HG03175 (cell line): ENCODE results near the gene PARD6G.
"Not testable (repeated sequence)": the region's sequence is repeated elsewhere in the genome, so short reads cannot be mapped to it uniquely, and the experiment has no call there.

ENCODE experiments used
- ATAC-seq: cut with Tn5 transposase; IDR thresholded peaks from one replicate; pipeline ENCODE4 v1.9.1; 2021; ENCODE audit warnings: mild to moderate bottlenecking, moderate library complexity; ENCODE audit not compliant: unreplicated experiment

The PARD6G gene, protein sequence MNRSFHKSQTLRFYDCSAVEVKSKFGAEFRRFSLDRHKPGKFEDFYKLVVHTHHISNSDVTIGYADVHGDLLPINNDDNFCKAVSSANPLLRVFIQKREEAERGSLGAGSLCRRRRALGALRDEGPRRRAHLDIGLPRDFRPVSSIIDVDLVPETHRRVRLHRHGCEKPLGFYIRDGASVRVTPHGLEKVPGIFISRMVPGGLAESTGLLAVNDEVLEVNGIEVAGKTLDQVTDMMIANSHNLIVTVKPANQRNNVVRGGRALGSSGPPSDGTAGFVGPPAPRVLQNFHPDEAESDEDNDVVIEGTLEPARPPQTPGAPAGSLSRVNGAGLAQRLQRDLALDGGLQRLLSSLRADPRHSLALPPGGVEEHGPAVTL

GRCh38 chr18:80247393-80247841, at the start of gene PARD6G:
Gene PARD6G, minus strand, starts transcription at chr18:80247514. Its CDS starts 166 bp downstream, at chr18:80247348.
- no peak for ATAC-seq

GRCh38 chr18:80262241-80263033, 15.1 kb upstream of the PARD6G start:
- ATAC-seq: not testable (repeated sequence)

GRCh38 chr18:80259610-80260009, 12.3 kb upstream of the PARD6G start:
- no peak for ATAC-seq

DNA sequence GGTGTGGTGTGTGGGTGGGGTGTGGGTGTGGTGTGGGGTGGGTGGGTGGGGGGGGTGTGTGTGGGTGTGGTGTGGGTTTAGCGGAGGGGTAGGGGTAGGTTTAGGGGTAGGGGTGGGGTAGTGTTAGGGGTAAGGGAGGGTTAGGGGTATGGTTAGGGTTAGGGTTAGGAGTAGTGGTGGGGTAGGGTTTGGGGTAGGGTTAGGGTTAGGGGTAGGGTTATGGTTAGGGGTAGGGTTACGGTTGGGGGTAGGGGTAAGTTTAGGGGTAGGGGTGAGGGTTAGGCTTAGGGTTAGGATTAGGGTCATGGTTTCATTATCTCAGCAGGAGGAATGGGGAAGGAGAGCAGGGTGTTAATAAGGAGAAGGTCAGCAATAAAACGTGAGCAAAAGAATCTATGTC, 11.3 kb upstream of the PARD6G start:
- ATAC-seq: no peak

DNA sequence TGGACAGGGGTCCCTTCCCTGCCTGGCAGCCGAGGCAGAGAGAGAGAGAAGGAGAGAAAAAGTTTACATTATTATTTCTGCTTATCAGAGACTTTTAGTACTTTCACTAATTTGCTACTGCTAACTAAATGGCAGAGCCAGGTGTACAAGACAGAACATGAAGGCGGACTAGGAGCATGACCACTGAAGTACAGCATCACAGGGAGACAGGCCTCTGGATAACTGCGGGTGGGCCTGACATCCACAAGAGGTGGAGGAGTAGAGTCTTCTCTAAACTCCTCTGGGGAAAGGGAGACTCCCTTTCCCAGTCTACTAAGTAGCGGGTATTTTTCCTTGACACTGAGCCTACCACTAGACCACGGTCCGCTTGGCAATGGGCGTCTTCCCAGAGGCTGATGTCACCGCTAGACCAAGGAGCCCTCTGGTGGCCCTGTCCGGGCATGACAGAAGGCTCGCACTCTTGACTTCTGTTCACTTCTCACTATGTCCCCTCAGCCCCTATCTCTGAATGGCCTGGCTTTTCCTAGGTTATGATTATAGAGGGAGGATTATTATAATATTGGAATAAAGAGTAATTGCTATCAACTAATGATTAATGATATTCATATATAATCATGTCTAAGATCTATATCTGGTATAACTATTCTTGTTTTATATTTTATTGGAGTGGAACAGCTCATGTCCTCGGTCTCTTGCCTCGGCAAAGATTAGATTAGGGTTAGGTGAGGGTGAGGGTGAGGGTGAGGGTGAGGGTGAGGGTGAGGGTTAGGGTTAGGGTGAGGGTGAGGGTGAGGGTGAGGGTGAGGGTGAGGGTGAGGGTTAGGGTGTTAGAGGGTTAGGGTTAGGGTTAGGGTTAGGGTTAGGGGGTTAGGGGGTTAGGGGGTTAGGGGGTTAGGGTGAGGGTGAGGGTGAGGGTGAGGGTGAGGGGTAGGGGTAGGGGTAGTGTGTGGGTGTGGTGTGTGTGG, 10.5 kb upstream of the PARD6G start:
- not testable (repeated sequence) for ATAC-seq

GRCh38 chr18:80254971-80255500, 7.7 kb upstream of the PARD6G start:
- no peak for ATAC-seq

GRCh38 chr18:80253871-80254492, 6.7 kb upstream of the PARD6G start:
- no peak for ATAC-seq

GRCh38 chr18:80253236-80253635, 5.9 kb upstream of the PARD6G start:
- no peak for ATAC-seq

GRCh38 chr18:80252136-80252535, 4.8 kb upstream of the PARD6G start:
- no peak for ATAC-seq

GRCh38 chr18:80251700-80252099, 4.4 kb upstream of the PARD6G start:
- no peak for ATAC-seq

DNA sequence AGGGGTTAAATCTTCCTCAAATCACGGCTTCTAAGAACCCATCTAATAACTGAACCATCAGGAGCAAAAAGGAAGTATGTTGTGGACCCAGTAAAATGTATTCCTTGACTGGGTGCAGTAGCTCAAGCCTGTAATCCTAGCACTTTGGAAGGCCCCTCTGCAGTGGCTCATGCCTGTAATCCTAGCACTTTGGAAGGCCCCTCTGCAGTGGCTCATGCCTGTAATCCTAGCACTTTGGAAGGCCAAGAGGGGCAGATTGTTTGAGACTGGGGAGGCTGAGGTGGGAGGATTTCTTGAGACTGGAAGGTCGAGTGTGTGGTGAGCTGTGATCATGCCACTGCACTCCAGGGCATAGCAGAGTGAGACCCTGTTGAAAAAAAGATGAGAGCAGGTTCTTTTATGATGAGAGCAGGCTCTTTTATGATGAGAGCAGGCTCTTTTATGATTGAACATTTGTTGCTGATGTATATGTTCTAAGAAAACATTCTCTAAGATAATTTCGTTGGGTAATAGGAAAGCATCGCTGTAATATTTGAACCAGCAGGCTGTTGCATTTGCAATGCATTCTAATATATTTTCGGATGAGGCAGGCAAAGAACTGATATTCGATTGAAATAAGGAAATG, 3.5 kb upstream of the PARD6G start:
- no peak for ATAC-seq

- no peak for ATAC-seq
These were observed 2.1 kb upstream of the PARD6G start for GRCh38 chr18:80249217-80250093.

GRCh38 chr18:80246445-80247392, 595 bp downstream of the PARD6G start:
- no peak for ATAC-seq

- ATAC-seq: no peak
These were observed 1.4 kb downstream of the PARD6G start for GRCh38 chr18:80245781-80246444.

GRCh38 chr18:80244956-80245730, 2.2 kb downstream of the PARD6G start:
- no peak for ATAC-seq

DNA sequence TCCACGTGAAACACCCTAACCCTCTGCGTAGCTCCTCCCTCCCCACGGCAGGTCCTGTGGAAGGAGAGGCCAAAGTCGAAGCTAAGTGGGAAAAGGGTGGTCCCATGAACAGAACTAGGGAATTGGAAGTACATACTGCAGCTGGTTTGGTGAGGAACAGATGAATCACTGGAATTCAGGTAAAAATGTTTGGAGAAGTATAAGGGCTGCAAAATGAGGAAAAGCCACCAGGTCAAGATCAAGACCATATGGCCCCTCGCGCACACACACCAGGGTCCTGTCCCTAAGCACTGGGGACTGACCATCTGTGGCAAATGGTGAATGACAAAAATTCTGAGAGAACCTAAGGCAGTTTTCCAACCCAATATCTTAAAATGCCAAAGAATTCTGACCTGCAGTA, 3.1 kb downstream of the PARD6G start:
- ATAC-seq: no peak
